GM12873 (cell line): ENCODE results near the gene FYB2.
A peak's percentile ranks its signal among the peaks of the same experiment; 100 is the strongest.

Experiments used
- CTCF ChIP-seq: IDR thresholded peaks from 2 replicates; pipeline ENCODE4 v1.5.1; 2012; ENCODE audit warnings: low read depth, mild to moderate bottlenecking, moderate library complexity, low read length, control low read depth; ENCODE audit not compliant: insufficient read depth; ENCODE audit errors: missing control alignments

FYB2 gene

GRCh38 chr1:56835657-56836056, 16.5 kb upstream of the FYB2 start:
- TF ChIP-seq CTCF = no peak

GRCh38 chr1:56834137-56834900, 15.1 kb upstream of the FYB2 start:
- TF ChIP-seq CTCF = no peak

GRCh38 chr1:56833088-56833487, 13.9 kb upstream of the FYB2 start:
- no peak for TF ChIP-seq CTCF

- TF ChIP-seq CTCF = peak; percentile 89
Measured at GRCh38 chr1:56831871-56832693, 12.9 kb upstream of the FYB2 start.

- no peak for TF ChIP-seq CTCF
Measured at GRCh38 chr1:56830052-56830451, 10.8 kb upstream of the FYB2 start.

- no peak for TF ChIP-seq CTCF
Measured at GRCh38 chr1:56827711-56828110, 8.5 kb upstream of the FYB2 start.

GRCh38 chr1:56825436-56825835, 6.2 kb upstream of the FYB2 start:
- no peak for TF ChIP-seq CTCF
